ENCODE data around the gene S100A2.

S100A2 gene

GRCh38 chr1:153539395-153540093 is 26.1 kb downstream of the S100A2 start:
- no peaks in the 10 kb centered on the region for H3K36me3 ChIP-seq (replicated peaks; ENCODE audit: insufficient read depth, low read length)
- H3K27ac ChIP-seq (ENCODE audit: low read length): no peak overlapping the region
- no peaks in the 10 kb centered on the region for H3F3A ChIP-seq (ENCODE audit: insufficient read depth, low read length)
- no peaks in the 10 kb centered on the region for H4K20me1 ChIP-seq (ENCODE audit: insufficient read depth, low read length)
- no peak overlapping the region for H3K4me2 ChIP-seq (ENCODE audit: low read depth, low read length)
- no peak overlapping the region for H3K4me3 ChIP-seq (ENCODE audit: low read length)
- no peak overlapping the region for H3K9ac ChIP-seq (ENCODE audit: low read length)
- no peak for TF ChIP-seq EZH2 (optimal IDR thresholded peaks at IDR 0.05; ENCODE audit: low read depth, low read length)
- TF ChIP-seq EZH2phosphoT487 (IDR thresholded peaks at IDR 0.05; ENCODE audit: low read length): no peak
- no peak for TF ChIP-seq CTCF (IDR thresholded peaks at IDR 0.05; ENCODE audit: low read length)
- H3K79me2 ChIP-seq (ENCODE audit: low read length): no peaks in the 10 kb centered on the region
- no peaks in the 10 kb centered on the region for H3K27me3 ChIP-seq (replicated peaks; ENCODE audit: insufficient read depth, low read length)
- H3K4me1 ChIP-seq (ENCODE audit: low read length): peaks cover 6% of the 10 kb centered on the region; the same call in 1 of the 2 replicates
- H3K9me3 ChIP-seq (replicated peaks; ENCODE audit: insufficient read depth, low read length): no peaks in the 10 kb centered on the region
- no peak for DNase-seq
- H2AFZ ChIP-seq (ENCODE audit: low read length): no peak overlapping the region
- no peaks in the 10 kb centered on the region for H3K9me2 ChIP-seq (replicated peaks; ENCODE audit: insufficient read depth, low read length)

GRCh38 chr1:153538315-153538821 is 27.3 kb downstream of the S100A2 start:
- Histone ChIP-seq H3K27ac (ENCODE audit: low read length) (no peak overlapping the region), H4K20me1 (ENCODE audit: insufficient read depth, low read length) (no peaks in the 10 kb centered on the region), H3K9me2 (replicated peaks; ENCODE audit: insufficient read depth, low read length) (no peaks in the 10 kb centered on the region), H3K4me2 (ENCODE audit: low read depth, low read length) (no peak overlapping the region), H3K36me3 (replicated peaks; ENCODE audit: insufficient read depth, low read length) (no peaks in the 10 kb centered on the region), H3K4me3 (ENCODE audit: low read length) (no peak overlapping the region), H3F3A (ENCODE audit: insufficient read depth, low read length) (no peaks in the 10 kb centered on the region), H3K4me1 (ENCODE audit: low read length) (peaks cover 6% of the 10 kb centered on the region; the same call in 1 of the 2 replicates), H3K79me2 (ENCODE audit: low read length) (no peaks in the 10 kb centered on the region), H3K27me3 (replicated peaks; ENCODE audit: insufficient read depth, low read length) (no peaks in the 10 kb centered on the region), H3K9me3 (replicated peaks; ENCODE audit: insufficient read depth, low read length) (no peaks in the 10 kb centered on the region), H2AFZ (ENCODE audit: low read length) (no peak overlapping the region), H3K9ac (ENCODE audit: low read length) (no peak overlapping the region)
- no peak for TF ChIP-seq EZH2phosphoT487 (IDR thresholded peaks at IDR 0.05; ENCODE audit: low read length)
- no peak for TF ChIP-seq EZH2 (optimal IDR thresholded peaks at IDR 0.05; ENCODE audit: low read depth, low read length)
- TF ChIP-seq CTCF (IDR thresholded peaks at IDR 0.05; ENCODE audit: low read length): no peak
- DNase-seq: peak; percentile 16

- Histone ChIP-seq H3K4me1 (ENCODE audit: low read length) (peaks cover 10% of the 10 kb centered on the region), H3K36me3 (replicated peaks; ENCODE audit: insufficient read depth, low read length) (no peaks in the 10 kb centered on the region), H3K27me3 (replicated peaks; ENCODE audit: insufficient read depth, low read length) (no peaks in the 10 kb centered on the region), H3K4me2 (ENCODE audit: low read depth, low read length) (no peak overlapping the region), H3K27ac (ENCODE audit: low read length) (no peak overlapping the region), H3K4me3 (ENCODE audit: low read length) (no peak overlapping the region), H3K79me2 (ENCODE audit: low read length) (no peaks in the 10 kb centered on the region), H3K9me2 (replicated peaks; ENCODE audit: insufficient read depth, low read length) (no peaks in the 10 kb centered on the region), H2AFZ (ENCODE audit: low read length) (no peak overlapping the region), H3K9ac (ENCODE audit: low read length) (no peak overlapping the region), H3K9me3 (replicated peaks; ENCODE audit: insufficient read depth, low read length) (no peaks in the 10 kb centered on the region), H4K20me1 (ENCODE audit: insufficient read depth, low read length) (no peaks in the 10 kb centered on the region), H3F3A (ENCODE audit: insufficient read depth, low read length) (no peaks in the 10 kb centered on the region)
- TF ChIP-seq EZH2 (optimal IDR thresholded peaks at IDR 0.05; ENCODE audit: low read depth, low read length) (no peak), CTCF (IDR thresholded peaks at IDR 0.05; ENCODE audit: low read length) (no peak), EZH2phosphoT487 (IDR thresholded peaks at IDR 0.05; ENCODE audit: low read length) (no peak)
- DNase-seq: no peak
Measured at GRCh38 chr1:153537376-153537730, 28.3 kb downstream of the S100A2 start.

All from MM.1S (cell line).